ENCODE measurements around the gene PHF2. TPM values are rescaled to one million over a fixed set of nuclear protein-coding genes. Genes with fewer than 3 reads are reported as not detected.

PHF2 gene
- polyA plus RNA-seq, 3 donors = 0.40 to 16.0 (median 0.97) TPM

GRCh38 chr9:93663877-93664548 is 87.6 kb downstream of the PHF2 start:
- H3K4me3 Mint-ChIP-seq = no peak overlapping the region
- H3K27me3 Mint-ChIP-seq (ENCODE audit: low read depth in 3 of 3) = peaks cover 0 to 3% (median 0%) of the 10 kb centered on the region in 3 donors
- H3K9me3 Mint-ChIP-seq = peaks cover 0 to 2% (median 0%) of the 10 kb centered on the region in 7 donors
- Histone ChIP-seq H3K79me2 (ENCODE audit: insufficient read depth, low read length) (no peaks in the 10 kb centered on the region), H2AFZ (ENCODE audit: insufficient read depth, low read depth, low read length, poor library complexity, severe bottlenecking) (no peak overlapping the region), H3K27ac (ENCODE audit: low read depth in 1 of 2, low read length in 2 of 2) (no peak overlapping the region), H3K9me3 (replicated peaks in 1 of 2; ENCODE audit: control insufficient read depth in 1 of 2, insufficient read depth in 1 of 2, low read length in 2 of 2) (no peaks in the 10 kb centered on the region), H4K20me1 (ENCODE audit: insufficient read depth, low read length) (peaks cover 2% of the 10 kb centered on the region), H3K4me3 (replicated peaks in 1 of 3; ENCODE audit: low read depth in 2 of 3, low read length in 3 of 3) (no peak overlapping the region), H3K36me3 (replicated peaks in 1 of 2; ENCODE audit: control insufficient read depth in 1 of 2, insufficient read depth in 2 of 2, low read length in 2 of 2) (peaks cover 57 to 85% of the 10 kb centered on the region in 2 donors), H3K27me3 (ENCODE audit: control insufficient read depth in 2 of 2, insufficient read depth in 2 of 2, low read length in 2 of 2) (no peaks in the 10 kb centered on the region), H3K9ac (ENCODE audit: insufficient read depth, low read length, poor library complexity, severe bottlenecking) (no peak overlapping the region), H3K4me2 (replicated peaks; ENCODE audit: extremely low read depth, low read length, poor library complexity, severe bottlenecking) (no peak overlapping the region), H3K4me1 (ENCODE audit: control insufficient read depth in 1 of 2, insufficient read depth in 2 of 2, low read length in 2 of 2) (no peaks in the 10 kb centered on the region)
- no peak overlapping the region for H3K27ac Mint-ChIP-seq
- WGBS (ENCODE audit: insufficient coverage) = 96% methylated on average over 14 of the region's 16 CpGs
- intact Hi-C loops (cut with micrococcal nuclease) = no loop called here
- no peak for DNase-seq
- TF ChIP-seq CTCF (IDR thresholded peaks at IDR 0.05) = no peak
- peaks cover 39 to 45% of the 10 kb centered on the region in 2 donors for H3K36me3 Mint-ChIP-seq
- no peaks in the 10 kb centered on the region for H3K4me1 Mint-ChIP-seq

- no peak for DNase-seq
- H3K27ac ChIP-seq (ENCODE audit: low read depth in 1 of 2, low read length in 2 of 2) = no peak overlapping the region
- no peaks in the 10 kb centered on the region for H3K9me3 ChIP-seq (replicated peaks in 1 of 2; ENCODE audit: control insufficient read depth in 1 of 2, insufficient read depth in 1 of 2, low read length in 2 of 2)
- peaks cover 8% of the 10 kb centered on the region for H4K20me1 ChIP-seq (ENCODE audit: insufficient read depth, low read length)
- Mint-ChIP-seq H3K27me3 (ENCODE audit: low read depth in 3 of 3) (peaks cover 0 to 3% (median 0%) of the 10 kb centered on the region in 3 donors), H3K4me3 (no peak overlapping the region), H3K36me3 (peaks cover 32 to 39% of the 10 kb centered on the region in 2 donors), H3K27ac (peak overlapping the region in 1 of 7 donors; percentile 28), H3K9me3 (peaks cover 0 to 2% (median 0%) of the 10 kb centered on the region in 7 donors), H3K4me1 (no peaks in the 10 kb centered on the region)
- no peak overlapping the region for H2AFZ ChIP-seq (ENCODE audit: insufficient read depth, low read depth, low read length, poor library complexity, severe bottlenecking)
- no peak overlapping the region for H3K4me2 ChIP-seq (replicated peaks; ENCODE audit: extremely low read depth, low read length, poor library complexity, severe bottlenecking)
- intact Hi-C loops (cut with micrococcal nuclease) = no loop called here
- H3K36me3 ChIP-seq (replicated peaks in 1 of 2; ENCODE audit: control insufficient read depth in 1 of 2, insufficient read depth in 2 of 2, low read length in 2 of 2) = peaks cover 51 to 79% of the 10 kb centered on the region in 2 donors
- H3K79me2 ChIP-seq (ENCODE audit: insufficient read depth, low read length) = no peaks in the 10 kb centered on the region
- no peak overlapping the region for H3K4me3 ChIP-seq (replicated peaks in 1 of 3; ENCODE audit: low read depth in 2 of 3, low read length in 3 of 3)
- H3K27me3 ChIP-seq (ENCODE audit: control insufficient read depth in 2 of 2, insufficient read depth in 2 of 2, low read length in 2 of 2) = no peaks in the 10 kb centered on the region
- H3K4me1 ChIP-seq (ENCODE audit: control insufficient read depth in 1 of 2, insufficient read depth in 2 of 2, low read length in 2 of 2) = no peaks in the 10 kb centered on the region
- TF ChIP-seq CTCF (IDR thresholded peaks at IDR 0.05) = no peak
- H3K9ac ChIP-seq (ENCODE audit: insufficient read depth, low read length, poor library complexity, severe bottlenecking) = no peak overlapping the region
- 96% methylated on average over 15 of the region's 15 CpGs for WGBS (ENCODE audit: insufficient coverage)
Observed at GRCh38 chr9:93664549-93665120, 88.3 kb downstream of the PHF2 start.

Data from CD14-positive monocyte (primary cell).